ENCODE results near the gene KCNA3.

GRCh38 chr1:110672001-110672752, 2.6 kb downstream of the KCNA3 start:
- TF ChIP-seq CTCF (conservative IDR thresholded peaks at IDR 0.05): no peak
- no peak for TF ChIP-seq EZH2 (IDR thresholded peaks at IDR 0.05; ENCODE audit: low read depth)

Data from PC-9 (cell line).